Astrocyte (in vitro differentiated cells and primary cell): ENCODE results near the gene HMGN3. TPM values are rescaled to one million over a fixed set of nuclear protein-coding genes. Genes with fewer than 3 reads are reported as not detected.

ENCODE experiments used
- DNase-seq: peaks from one replicate; pipeline ENCODE4 v3.0.0-alpha.2; 2010; ENCODE audit warnings: low read depth
- FAIRE-seq: peaks from 2 replicates; lab custom pipeline; 2011; peaks lifted over from hg19 to GRCh38; lab: Jason Lieb, UNC
- H2AFZ ChIP-seq: 2 replicates; pipeline ENCODE4 v1.6.0; 2012; ENCODE audit warnings: low read depth, low read length, inconsistent platforms
- H3K27ac ChIP-seq: 2 replicates; pipeline ENCODE4 v1.5.1; 2011; ENCODE audit warnings: low read depth, low read length, inconsistent platforms
- H3K27me3 ChIP-seq: 2 replicates; pipeline ENCODE4 v1.6.0; 2011; ENCODE audit warnings: low read length, inconsistent platforms; ENCODE audit not compliant: insufficient read depth
- H3K36me3 ChIP-seq: 2 replicates; pipeline ENCODE4 v1.5.1; 2011; ENCODE audit warnings: low read length, inconsistent platforms; ENCODE audit not compliant: insufficient read depth
- H3K4me1 ChIP-seq: 2 replicates; pipeline ENCODE4 v1.5.1; 2011; ENCODE audit warnings: low read length, inconsistent platforms; ENCODE audit not compliant: insufficient read depth
- H3K4me2 ChIP-seq: 2 replicates; pipeline ENCODE4 v1.6.0; 2012; ENCODE audit warnings: low read length, inconsistent platforms
- H3K4me3 ChIP-seq: 2 replicates; pipeline ENCODE4 v1.5.1; 2011; ENCODE audit warnings: low read depth, mild to moderate bottlenecking, low read length, inconsistent platforms; ENCODE audit not compliant: insufficient read depth
- H3K79me2 ChIP-seq: 2 replicates; pipeline ENCODE4 v1.6.0; 2012; ENCODE audit warnings: mild to moderate bottlenecking, low read length, inconsistent platforms; ENCODE audit not compliant: insufficient read depth
- H3K9ac ChIP-seq: 2 replicates; pipeline ENCODE4 v1.6.0; 2012; ENCODE audit warnings: mild to moderate bottlenecking, low read length, inconsistent platforms
- H3K9me3 ChIP-seq: 2 replicates; pipeline ENCODE4 v1.5.1; 2012; ENCODE audit warnings: low read depth, mild to moderate bottlenecking, low read length, inconsistent platforms; ENCODE audit not compliant: insufficient read depth
- H4K20me1 ChIP-seq: 2 replicates; pipeline ENCODE4 v1.6.0; 2012; ENCODE audit warnings: low read length, inconsistent platforms; ENCODE audit not compliant: insufficient read depth
- H3K27ac Mint-ChIP-seq: one replicate; pipeline ENCODE4 v1.8.0; 2021; ENCODE audit warnings: mild to moderate bottlenecking, mixed read lengths; ENCODE audit not compliant: unreplicated experiment
- H3K27me3 Mint-ChIP-seq: one replicate; pipeline ENCODE4 v1.8.0; 2021; ENCODE audit warnings: low read depth, mixed read lengths; ENCODE audit not compliant: unreplicated experiment
- H3K36me3 Mint-ChIP-seq: one replicate; pipeline ENCODE4 v1.8.0; 2021; ENCODE audit warnings: low read depth, mixed read lengths; ENCODE audit not compliant: unreplicated experiment
- H3K4me1 Mint-ChIP-seq: one replicate; pipeline ENCODE4 v1.8.0; 2021; ENCODE audit warnings: low read depth, mixed read lengths; ENCODE audit not compliant: unreplicated experiment
- H3K4me3 Mint-ChIP-seq: one replicate; pipeline ENCODE4 v1.8.0; 2021; ENCODE audit warnings: mild to moderate bottlenecking, moderate library complexity, mixed read lengths; ENCODE audit not compliant: unreplicated experiment
- H3K9me3 Mint-ChIP-seq: one replicate; pipeline ENCODE4 v1.8.0; 2021; ENCODE audit warnings: mild to moderate bottlenecking, mixed read lengths; ENCODE audit not compliant: unreplicated experiment
- CTCF ChIP-seq: IDR thresholded peaks from 2 replicates; pipeline ENCODE4 v1.5.1; 2011; ENCODE audit warnings: low read depth, mild to moderate bottlenecking, inconsistent platforms, low read length, moderate library complexity; ENCODE audit not compliant: insufficient read depth
- EZH2 ChIP-seq: IDR thresholded peaks from 2 replicates; pipeline ENCODE4 v1.6.1; 2012; ENCODE audit warnings: mild to moderate bottlenecking, low read length, inconsistent platforms; ENCODE audit not compliant: insufficient read depth
- total RNA-seq: library from RNA; stranded (reverse); gene quantifications from 2 replicates; pipeline ENCODE4 v1.2.1, GENCODE V29; 2021

Gene HMGN3
- total RNA-seq, 1 donor from 2014 or later: 71.5 TPM

GRCh38 chr6:79250559-79250958 is 16.1 kb upstream of the HMGN3 start:
- Histone ChIP-seq H3K9ac (no peak overlapping the region), H3K4me1 (no peaks in the 10 kb centered on the region), H3K9me3 (no peaks in the 10 kb centered on the region), H3K4me3 (no peak overlapping the region), H3K4me2 (no peak overlapping the region), H3K27me3 (no peaks in the 10 kb centered on the region), H4K20me1 (no peaks in the 10 kb centered on the region), H3K27ac (no peak overlapping the region), H2AFZ (no peak overlapping the region), H3K79me2 (no peaks in the 10 kb centered on the region), H3K36me3 (no peaks in the 10 kb centered on the region)
- H3K4me1 Mint-ChIP-seq: no peaks in the 10 kb centered on the region
- H3K4me3 Mint-ChIP-seq: no peak overlapping the region
- peaks cover 16% of the 10 kb centered on the region for H3K9me3 Mint-ChIP-seq
- no peaks in the 10 kb centered on the region for H3K36me3 Mint-ChIP-seq
- DNase-seq (no peak), FAIRE-seq (no peak)
- no peak for TF ChIP-seq CTCF
- TF ChIP-seq EZH2: no peak
- no peak overlapping the region for H3K27ac Mint-ChIP-seq
- H3K27me3 Mint-ChIP-seq: no peaks in the 10 kb centered on the region

GRCh38 chr6:79250107-79250514 is 15.6 kb upstream of the HMGN3 start:
- H3K36me3 Mint-ChIP-seq: no peaks in the 10 kb centered on the region
- Histone ChIP-seq H4K20me1 (no peaks in the 10 kb centered on the region), H3K27ac (no peak overlapping the region), H2AFZ (no peak overlapping the region), H3K79me2 (no peaks in the 10 kb centered on the region), H3K27me3 (no peaks in the 10 kb centered on the region), H3K4me2 (no peak overlapping the region), H3K4me3 (no peak overlapping the region), H3K4me1 (no peaks in the 10 kb centered on the region), H3K9me3 (no peaks in the 10 kb centered on the region), H3K36me3 (no peaks in the 10 kb centered on the region), H3K9ac (no peak overlapping the region)
- FAIRE-seq: no peak
- no peak overlapping the region for H3K4me3 Mint-ChIP-seq
- DNase-seq: no peak
- H3K9me3 Mint-ChIP-seq: peaks cover 14% of the 10 kb centered on the region
- H3K27me3 Mint-ChIP-seq: no peaks in the 10 kb centered on the region
- H3K4me1 Mint-ChIP-seq: no peaks in the 10 kb centered on the region
- TF ChIP-seq CTCF: no peak
- TF ChIP-seq EZH2: no peak
- no peak overlapping the region for H3K27ac Mint-ChIP-seq

GRCh38 chr6:79249136-79249535 is 14.7 kb upstream of the HMGN3 start:
- no peak overlapping the region for H3K9ac ChIP-seq
- no peaks in the 10 kb centered on the region for H3K79me2 ChIP-seq
- Mint-ChIP-seq H3K27me3 (no peaks in the 10 kb centered on the region), H3K4me3 (no peak overlapping the region), H3K36me3 (no peaks in the 10 kb centered on the region), H3K27ac (no peak overlapping the region), H3K4me1 (no peaks in the 10 kb centered on the region), H3K9me3 (peaks cover 8% of the 10 kb centered on the region)
- no peaks in the 10 kb centered on the region for H3K4me1 ChIP-seq
- no peak for FAIRE-seq
- H4K20me1 ChIP-seq: no peaks in the 10 kb centered on the region
- H3K36me3 ChIP-seq: no peaks in the 10 kb centered on the region
- H3K4me3 ChIP-seq: no peak overlapping the region
- no peak for DNase-seq
- H3K9me3 ChIP-seq: no peaks in the 10 kb centered on the region
- no peaks in the 10 kb centered on the region for H3K27me3 ChIP-seq
- H3K27ac ChIP-seq: no peak overlapping the region
- no peak overlapping the region for H2AFZ ChIP-seq
- TF ChIP-seq CTCF: no peak
- no peak for TF ChIP-seq EZH2
- H3K4me2 ChIP-seq: no peak overlapping the region
